ENCODE data around the gene CACNB2.

The CACNB2 gene

GRCh38 chr10:18377898-18378297 is 237.7 kb downstream of the CACNB2 start:
- in situ Hi-C loops (cut with HindIII; ENCODE audit: low sequenced_read_pairs): no loop called here

GRCh38 chr10:18378766-18379165 is 238.5 kb downstream of the CACNB2 start:
- in situ Hi-C loops (cut with HindIII; ENCODE audit: low sequenced_read_pairs): no loop called here

GRCh38 chr10:18381679-18382078 is 241.5 kb downstream of the CACNB2 start:
- in situ Hi-C loops (cut with HindIII; ENCODE audit: low sequenced_read_pairs): no loop called here

GRCh38 chr10:18397906-18398305 is 257.7 kb downstream of the CACNB2 start:
- in situ Hi-C loops (cut with HindIII; ENCODE audit: low sequenced_read_pairs): no loop called here

- in situ Hi-C loops (cut with HindIII; ENCODE audit: low sequenced_read_pairs): no loop called here
These were observed 258.9 kb downstream of the CACNB2 start for GRCh38 chr10:18399158-18399557.

GRCh38 chr10:18400201-18400905 is 260.1 kb downstream of the CACNB2 start:
- in situ Hi-C loops (cut with HindIII; ENCODE audit: low sequenced_read_pairs): no loop called here

GRCh38 chr10:18400906-18401245 is 260.7 kb downstream of the CACNB2 start:
- in situ Hi-C loops (cut with HindIII; ENCODE audit: low sequenced_read_pairs): no loop called here

- in situ Hi-C loops (cut with HindIII; ENCODE audit: low sequenced_read_pairs): no loop called here
These were observed 261.4 kb downstream of the CACNB2 start for GRCh38 chr10:18401416-18402195.

- in situ Hi-C loops (cut with HindIII; ENCODE audit: low sequenced_read_pairs): no loop called here
These were observed 262.6 kb downstream of the CACNB2 start for GRCh38 chr10:18402853-18403252.

GRCh38 chr10:18404530-18404929 is 264.3 kb downstream of the CACNB2 start:
- in situ Hi-C loops (cut with HindIII; ENCODE audit: low sequenced_read_pairs): no loop called here

- in situ Hi-C loops (cut with HindIII; ENCODE audit: low sequenced_read_pairs): no loop called here
These were observed 265.9 kb downstream of the CACNB2 start for GRCh38 chr10:18406136-18406535.

GRCh38 chr10:18409599-18410397 is 269.6 kb downstream of the CACNB2 start:
- in situ Hi-C loops (cut with HindIII; ENCODE audit: low sequenced_read_pairs): no loop called here

- in situ Hi-C loops (cut with HindIII; ENCODE audit: low sequenced_read_pairs): no loop called here
These were observed 273.8 kb downstream of the CACNB2 start for GRCh38 chr10:18414061-18414460.

GRCh38 chr10:18417950-18418527 is 277.8 kb downstream of the CACNB2 start:
- in situ Hi-C loops (cut with HindIII; ENCODE audit: low sequenced_read_pairs): no loop called here

- in situ Hi-C loops (cut with HindIII; ENCODE audit: low sequenced_read_pairs): no loop called here
These were observed 278.5 kb downstream of the CACNB2 start for GRCh38 chr10:18418541-18419215.

GRCh38 chr10:18419945-18420344 is 279.7 kb downstream of the CACNB2 start:
- in situ Hi-C loops (cut with HindIII; ENCODE audit: low sequenced_read_pairs): no loop called here

GRCh38 chr10:18421726-18422293 is 281.6 kb downstream of the CACNB2 start:
- in situ Hi-C loops (cut with HindIII; ENCODE audit: low sequenced_read_pairs): no loop called here

GRCh38 chr10:18423058-18423637 is 282.9 kb downstream of the CACNB2 start:
- in situ Hi-C loops (cut with HindIII; ENCODE audit: low sequenced_read_pairs): no loop called here

- in situ Hi-C loops (cut with HindIII; ENCODE audit: low sequenced_read_pairs): no loop called here
These were observed 284.0 kb downstream of the CACNB2 start for GRCh38 chr10:18424200-18424599.

- in situ Hi-C loops (cut with HindIII; ENCODE audit: low sequenced_read_pairs): no loop called here
These were observed 289.1 kb downstream of the CACNB2 start for GRCh38 chr10:18429335-18429734.

Measured in DLD1 (cell line).